ENCODE measurements around the gene XPNPEP3. TPM values are rescaled to one million over a fixed set of nuclear protein-coding genes. Genes with fewer than 3 reads are reported as not detected.

The XPNPEP3 gene
- total and polyA plus RNA-seq, 2 donors (not counting 3 experiments of a cell fraction or from before 2014, with no cell fraction given) = 12.3 to 21.2 TPM

- no TSS peak for BruUV-seq (replicated peaks)
- Histone ChIP-seq H3K9ac (replicated peaks; ENCODE audit: extremely low read depth, insufficient read depth, low read length) (no peak within 1 kb of the TSS), H3K27ac (ENCODE audit: insufficient read depth, low read depth, low read length) (no peak within 1 kb of the TSS), H3K4me3 (replicated peaks in 1 of 3; ENCODE audit: insufficient read depth in 1 of 3, low read depth in 1 of 3, low read length in 3 of 3) (no peak within 1 kb of the TSS), H4K20me1 (replicated peaks; ENCODE audit: control insufficient read depth, extremely low read depth, insufficient read depth, low read length) (no peaks in the 10 kb centered on the region), H3K4me1 (ENCODE audit: control insufficient read depth, extremely low read depth, insufficient read depth, low read length) (peaks cover 14% of the 10 kb centered on the region), H3K4me2 (ENCODE audit: insufficient read depth, low read length) (no peak within 1 kb of the TSS), H3K79me2 (ENCODE audit: control insufficient read depth, insufficient read depth, low read length) (peaks cover 28% of the 10 kb centered on the region), H3K9me1 (replicated peaks; ENCODE audit: control insufficient read depth, extremely low read depth, insufficient read depth, low read length) (no peaks in the 10 kb centered on the region), H3K36me3 (ENCODE audit: control insufficient read depth in 2 of 2, extremely low read depth in 1 of 2, insufficient read depth in 2 of 2, low read length in 2 of 2) (peaks cover 0 to 2% of the 10 kb centered on the region in 2 experiments), H3K9me3 (replicated peaks; ENCODE audit: control insufficient read depth, insufficient read depth, low read length) (no peaks in the 10 kb centered on the region), H3K27me3 (ENCODE audit: control insufficient read depth in 2 of 2, insufficient read depth in 2 of 2, low read length in 2 of 2) (no peaks in the 10 kb centered on the region), H2AFZ (ENCODE audit: low read depth, low read length) (no peak within 1 kb of the TSS)
- CTCF ChIA-PET = interaction anchor here (0.9 to 1.3 kb wide), 2 partner anchors 16 to 179 kb away, joined by 3 read pairs; no protein-coding TSS in a partner anchor
- FAIRE-seq (no peak), DNase-seq (ENCODE audit: low read depth, low spot score) (no peak)
- dilution Hi-C loops (cut with MboI; ENCODE audit: extremely low pct_ligation_motif_present, low sequenced_read_pairs) = no loop called here
- intact Hi-C loops (cut with micrococcal nuclease) = no loop called here
- POLR2A ChIA-PET = no interaction called here
- TF ChIP-seq GATA2 (IDR thresholded peaks at IDR 0.05; ENCODE audit: insufficient read depth, insufficient read length, low read depth, low read length) (no peak), POLR2AphosphoS5 (IDR thresholded peaks at IDR 0.05; ENCODE audit: insufficient read depth, low read depth, low read length) (no peak), CTCF (IDR thresholded peaks at IDR 0.05; ENCODE audit: extremely low read depth in 1 of 2, insufficient read depth in 1 of 2, low read depth in 1 of 2, low read length in 2 of 2) (no peak), JUN (IDR thresholded peaks at IDR 0.05; ENCODE audit: borderline replicate concordance, insufficient read depth, insufficient read length, low read depth) (no peak), FOS (IDR thresholded peaks at IDR 0.05; ENCODE audit: borderline replicate concordance, insufficient read depth, low read length) (no peak), POLR2A (IDR thresholded peaks at IDR 0.05; ENCODE audit: low read depth, low read length) (no peak), MYC (IDR thresholded peaks at IDR 0.05; ENCODE audit: low read depth, low read length) (no peak), EZH2 (IDR thresholded peaks at IDR 0.05; ENCODE audit: borderline replicate concordance, low read depth, low read length, severe bottlenecking) (no peak), MAX (IDR thresholded peaks at IDR 0.05; ENCODE audit: insufficient read depth, insufficient read length) (no peak)
Observed at GRCh38 chr22:40862013-40862412, 5.1 kb downstream of the XPNPEP3 start, which contains the start of gene DNAJB7. Gene DNAJB7 (minus strand): TSS chr22:40862113. CDS start chr22:40861994, 119 bp downstream.
